B cell (primary cell): ENCODE data around the gene TFAP2C.

Experiments
- CTCF ChIP-seq: fragments of 200-600 bp; IDR thresholded peaks from one replicate; pipeline ENCODE4 v1.8.0; 2022; ENCODE audit warnings: antibody characterized with exemption, mild to moderate bottlenecking
- EZH2 ChIP-seq: IDR thresholded peaks from 2 replicates; pipeline ENCODE4 v1.6.1; 2012; ENCODE audit warnings: borderline replicate concordance, low read depth, mild to moderate bottlenecking, moderate library complexity, low read length; ENCODE audit not compliant: insufficient read depth, poor library complexity, severe bottlenecking

GRCh38 chr20:56676679-56677078 lies 47.6 kb downstream of the TFAP2C start:
- TF ChIP-seq CTCF (no peak), EZH2 (no peak)
